H9 (cell line): ENCODE data around the gene SCGB1D1. TPM values are rescaled to one million over a fixed set of nuclear protein-coding genes. Genes with fewer than 3 reads are reported as not detected.

Experiments
- DNase-seq: peaks from one replicate; pipeline ENCODE4 v3.0.0-alpha.2; 2017
- H2AFZ ChIP-seq: one replicate; pipeline ENCODE4 v1.6.1; 2013; ENCODE audit warnings: mild to moderate bottlenecking, low read length, control low read depth, moderate library complexity
- H2AK5ac ChIP-seq: 2 replicates; pipeline ENCODE4 v1.6.1; 2013; ENCODE audit warnings: low read length, control low read depth, mixed read lengths; ENCODE audit not compliant: insufficient read length
- H2BK120ac ChIP-seq: one replicate; pipeline ENCODE4 v1.6.1; 2013; ENCODE audit warnings: low read depth, mild to moderate bottlenecking, low read length, control low read depth, inconsistent platforms; ENCODE audit not compliant: poor library complexity, severe bottlenecking
- H2BK12ac ChIP-seq: 2 replicates; pipeline ENCODE4 v1.6.1; 2013; ENCODE audit warnings: low read length, control low read depth, mixed read lengths, low read depth; ENCODE audit not compliant: insufficient read length
- H2BK15ac ChIP-seq: 2 replicates; pipeline ENCODE4 v1.6.1; 2013; ENCODE audit warnings: low read depth, low read length, control low read depth
- H2BK20ac ChIP-seq: one replicate; pipeline ENCODE4 v1.6.1; 2013; ENCODE audit warnings: low read depth, mild to moderate bottlenecking, low read length, control low read depth, inconsistent platforms; ENCODE audit not compliant: poor library complexity, severe bottlenecking
- H2BK5ac ChIP-seq: 2 replicates; pipeline ENCODE4 v1.6.1; 2013; ENCODE audit warnings: low read length, control low read depth, mixed read lengths; ENCODE audit not compliant: insufficient read length
- H3K14ac ChIP-seq: 2 replicates; pipeline ENCODE4 v1.6.1; 2013; ENCODE audit warnings: low read length, control low read depth; ENCODE audit not compliant: insufficient read depth
- H3K18ac ChIP-seq: 2 replicates; pipeline ENCODE4 v1.6.1; 2013; ENCODE audit warnings: low read depth, mild to moderate bottlenecking, mixed read lengths, low read length, control low read depth; ENCODE audit not compliant: insufficient read length
- H3K23ac ChIP-seq: 2 replicates; pipeline ENCODE4 v1.6.1; 2013; ENCODE audit warnings: low read length, control low read depth, mixed read lengths, low read depth; ENCODE audit not compliant: insufficient read length
- H3K23me2 ChIP-seq: 2 replicates; pipeline ENCODE4 v1.6.1; 2013; ENCODE audit warnings: low read depth, mild to moderate bottlenecking, mixed read lengths, low read length, control low read depth; ENCODE audit not compliant: insufficient read length, poor library complexity, severe bottlenecking
- H3K27ac ChIP-seq: 2 replicates; pipeline ENCODE4 v1.5.1; 2013; ENCODE audit warnings: low read length, control low read depth, mixed read lengths, low read depth; ENCODE audit not compliant: insufficient read length
- H3K27me3 ChIP-seq: 2 replicates; pipeline ENCODE4 v1.6.1; 2013; ENCODE audit warnings: low read length, control low read depth, inconsistent platforms; ENCODE audit not compliant: insufficient read depth
- H3K4ac ChIP-seq: 2 replicates; pipeline ENCODE4 v1.6.1; 2013; ENCODE audit warnings: low read depth, mild to moderate bottlenecking, control low read depth, inconsistent platforms, low read length, moderate library complexity
- H3K4me1 ChIP-seq: 2 replicates; pipeline ENCODE4 v1.6.1; 2013; ENCODE audit warnings: low read length, control low read depth, inconsistent platforms; ENCODE audit not compliant: insufficient read depth
- H3K4me2 ChIP-seq: 2 replicates; pipeline ENCODE4 v1.6.1; 2013; ENCODE audit warnings: low read length, control low read depth, mixed read lengths; ENCODE audit not compliant: insufficient read length, insufficient read depth
- H3K56ac ChIP-seq: 2 replicates; pipeline ENCODE4 v1.6.1; 2013; ENCODE audit warnings: low read depth, mild to moderate bottlenecking, mixed read lengths, low read length, control low read depth; ENCODE audit not compliant: insufficient read length
- H3K79me1 ChIP-seq: 2 replicates; pipeline ENCODE4 v1.6.1; 2013; ENCODE audit warnings: low read depth, mild to moderate bottlenecking, moderate library complexity, low read length, control low read depth, inconsistent platforms; ENCODE audit not compliant: insufficient read depth, poor library complexity, severe bottlenecking
- H3K79me2 ChIP-seq: 2 replicates; pipeline ENCODE4 v1.6.1; 2013; ENCODE audit warnings: low read length, control low read depth, inconsistent platforms; ENCODE audit not compliant: insufficient read depth
- H3K9ac ChIP-seq: 2 replicates; pipeline ENCODE4 v1.6.1; 2013; ENCODE audit warnings: low read length, control low read depth, mixed read lengths; ENCODE audit not compliant: insufficient read length; ENCODE audit errors: extremely low read depth
- H3K9me3 ChIP-seq: one replicate; pipeline ENCODE4 v1.6.1; 2013; ENCODE audit warnings: low read depth, low read length, inconsistent platforms; ENCODE audit not compliant: control insufficient read depth
- H3T11ph ChIP-seq: one replicate; pipeline ENCODE4 v1.6.1; 2013; ENCODE audit warnings: mild to moderate bottlenecking, low read length, control low read depth, inconsistent platforms
- H4K20me1 ChIP-seq: one replicate; pipeline ENCODE4 v1.6.1; 2013; ENCODE audit not compliant: control insufficient read depth, insufficient read length, insufficient read depth
- H4K5ac ChIP-seq: 2 replicates; pipeline ENCODE4 v1.6.1; 2013; ENCODE audit warnings: low read depth, mild to moderate bottlenecking, mixed read lengths, low read length, control low read depth; ENCODE audit not compliant: insufficient read length
- H4K8ac ChIP-seq: replicated peaks from 2 replicates; pipeline ENCODE4 v1.6.1; 2013; ENCODE audit warnings: low read length, control low read depth, mixed read lengths, low read depth; ENCODE audit not compliant: insufficient read length
- H4K91ac ChIP-seq: 2 replicates; pipeline ENCODE4 v1.6.1; 2013; ENCODE audit warnings: low read depth, mild to moderate bottlenecking, moderate library complexity, mixed read lengths, low read length, control low read depth; ENCODE audit not compliant: insufficient read length
- H3K27ac Mint-ChIP-seq, 3 experiments: 2 replicates in 2 of 3; 3 replicates in 1 of 3; pipeline ENCODE4 v1.8.0; 2020 to 2021; ENCODE audit warnings: mixed read lengths in 3 of 3, mild to moderate bottlenecking in 1 of 3, moderate library complexity in 1 of 3
- H3K27me3 Mint-ChIP-seq: 2 replicates; pipeline ENCODE4 v1.8.0; 2021; ENCODE audit warnings: low read depth, mild to moderate bottlenecking, moderate library complexity, mixed read lengths
- H3K36me3 Mint-ChIP-seq, 3 experiments: 2 replicates in 2 of 3; 3 replicates in 1 of 3; pipeline ENCODE4 v1.8.0; 2020 to 2021; ENCODE audit warnings: low read depth in 3 of 3, mixed read lengths in 3 of 3; ENCODE audit not compliant: insufficient read depth in 1 of 3
- H3K4me1 Mint-ChIP-seq, 2 experiments: 2 replicates each; pipeline ENCODE4 v1.8.0; 2020; ENCODE audit warnings: mixed read lengths in 2 of 2
- H3K4me3 Mint-ChIP-seq, 2 experiments: 2 replicates in 1 of 2; 3 replicates in 1 of 2; pipeline ENCODE4 v1.8.0; 2020 to 2021; ENCODE audit warnings: mild to moderate bottlenecking in 2 of 2, mixed read lengths in 2 of 2, moderate library complexity in 1 of 2
- H3K9me3 Mint-ChIP-seq, 2 experiments: 2 replicates in 1 of 2; 3 replicates in 1 of 2; pipeline ENCODE4 v1.8.0; 2020; ENCODE audit warnings: mild to moderate bottlenecking in 2 of 2, mixed read lengths in 2 of 2, moderate library complexity in 1 of 2
- WGBS: extraction: QIAGEN DNeasy Blood & Tissue Kit; methylation state at CpG from one replicate; pipeline ENCODE4 v1.1.7; 2013; ENCODE audit warnings: missing lambda C conversion rate, low lambda C conversion rate, mixed read lengths; ENCODE audit not compliant: insufficient read length; ENCODE audit errors: extremely low coverage; 5-methylcytosine and 5-hydroxymethylcytosine counted together
- total RNA-seq: library from RNA; stranded (reverse); gene quantifications from 2 replicates; pipeline ENCODE4 v1.2.1, GENCODE V29; 2021
- TF ChIP-seq, protein P1 (sequence below): fragments of 200-600 bp; sonication (generic); conservative IDR thresholded peaks from 3 replicates; pipeline ENCODE4 v1.8.0; 2021; ENCODE audit warnings: antibody characterized with exemption, mild to moderate bottlenecking

SCGB1D1 gene
- total RNA-seq, 1 experiment from 2014 or later, result not detected

DNA sequence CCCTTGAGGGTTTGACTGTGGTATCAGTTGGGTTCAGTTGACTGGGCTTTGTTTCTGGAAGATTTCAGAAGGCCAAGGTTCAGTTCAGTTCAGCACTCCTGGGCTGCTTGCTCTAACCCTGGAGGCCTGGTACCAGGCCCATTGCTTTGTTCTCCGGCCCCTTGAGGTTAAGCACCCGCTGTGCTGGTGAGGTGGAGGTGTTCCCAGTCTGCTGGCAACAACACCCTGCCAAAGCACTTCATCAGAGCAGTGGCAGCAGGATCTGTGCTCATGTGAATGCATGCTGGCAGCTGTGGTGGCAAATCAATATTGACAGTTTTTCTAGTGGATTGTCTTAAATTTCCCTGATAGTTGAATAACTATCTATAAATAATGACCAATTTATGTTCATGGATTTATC is 3.8 kb upstream of the SCGB1D1 start:
- H3K4ac ChIP-seq, result no peak overlapping the region
- no peaks in the 10 kb centered on the region for H3K79me2 ChIP-seq
- H2AFZ ChIP-seq, result no peak overlapping the region
- H3K79me1 ChIP-seq, result no peaks in the 10 kb centered on the region
- H2BK15ac ChIP-seq, result no peak overlapping the region
- no peaks in the 10 kb centered on the region for H3K4me1 ChIP-seq
- no peaks in the 10 kb centered on the region for H3K27me3 ChIP-seq
- H3K18ac ChIP-seq, result no peak overlapping the region
- H3K27ac ChIP-seq, result no peak overlapping the region
- no peak overlapping the region for H2BK5ac ChIP-seq
- no peak overlapping the region for H2BK120ac ChIP-seq
- no peak overlapping the region for H2BK12ac ChIP-seq
- H3K23me2 ChIP-seq, result no peaks in the 10 kb centered on the region
- no peak for DNase-seq
- H3K4me3 Mint-ChIP-seq, result no peak overlapping the region
- H3K27me3 Mint-ChIP-seq, result peaks cover 4% of the 10 kb centered on the region
- no peak overlapping the region for H4K8ac ChIP-seq
- H3K4me1 Mint-ChIP-seq, result peaks cover 3 to 8% of the 10 kb centered on the region in 2 experiments; a peak in 3 of 4 replicates
- H3K14ac ChIP-seq, result no peak overlapping the region; the same call in 1 of the 2 replicates
- H4K20me1 ChIP-seq, result no peaks in the 10 kb centered on the region
- TF ChIP-seq, protein P1, sequence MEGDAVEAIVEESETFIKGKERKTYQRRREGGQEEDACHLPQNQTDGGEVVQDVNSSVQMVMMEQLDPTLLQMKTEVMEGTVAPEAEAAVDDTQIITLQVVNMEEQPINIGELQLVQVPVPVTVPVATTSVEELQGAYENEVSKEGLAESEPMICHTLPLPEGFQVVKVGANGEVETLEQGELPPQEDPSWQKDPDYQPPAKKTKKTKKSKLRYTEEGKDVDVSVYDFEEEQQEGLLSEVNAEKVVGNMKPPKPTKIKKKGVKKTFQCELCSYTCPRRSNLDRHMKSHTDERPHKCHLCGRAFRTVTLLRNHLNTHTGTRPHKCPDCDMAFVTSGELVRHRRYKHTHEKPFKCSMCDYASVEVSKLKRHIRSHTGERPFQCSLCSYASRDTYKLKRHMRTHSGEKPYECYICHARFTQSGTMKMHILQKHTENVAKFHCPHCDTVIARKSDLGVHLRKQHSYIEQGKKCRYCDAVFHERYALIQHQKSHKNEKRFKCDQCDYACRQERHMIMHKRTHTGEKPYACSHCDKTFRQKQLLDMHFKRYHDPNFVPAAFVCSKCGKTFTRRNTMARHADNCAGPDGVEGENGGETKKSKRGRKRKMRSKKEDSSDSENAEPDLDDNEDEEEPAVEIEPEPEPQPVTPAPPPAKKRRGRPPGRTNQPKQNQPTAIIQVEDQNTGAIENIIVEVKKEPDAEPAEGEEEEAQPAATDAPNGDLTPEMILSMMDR, result no peak
- H3K27ac Mint-ChIP-seq, result no peak overlapping the region
- no peak overlapping the region for H2AK5ac ChIP-seq
- H4K5ac ChIP-seq, result no peak overlapping the region
- no peaks in the 10 kb centered on the region for H3K9me3 ChIP-seq
- H3K56ac ChIP-seq, result no peak overlapping the region
- no peak overlapping the region for H2BK20ac ChIP-seq
- WGBS, result no CpG with 5 or more reads among the region's 2 CpGs
- H3T11ph ChIP-seq, result no peak overlapping the region
- H3K9me3 Mint-ChIP-seq, result peaks cover 0 to 2% of the 10 kb centered on the region in 2 experiments; a peak in 1 of 5 replicates
- H3K23ac ChIP-seq, result no peak overlapping the region
- H3K9ac ChIP-seq, result no peak overlapping the region
- H3K4me2 ChIP-seq, result no peak overlapping the region
- H3K36me3 Mint-ChIP-seq, result no peaks in the 10 kb centered on the region
- H4K91ac ChIP-seq, result no peak overlapping the region
